Body of pancreas (tissue), 4 donors: ENCODE data around the gene ING4. TPM values are rescaled to one million over a fixed set of nuclear protein-coding genes. Genes with fewer than 3 reads are reported as not detected.
A peak's percentile ranks its signal among the peaks of the same experiment; 100 is the strongest.

Source experiments
- ATAC-seq: fragments of 150-250 bp; one replicate; pipeline ENCODE4 v1.9.1; 2016
- DNase-seq, 4 donors: peaks; one replicate each; pipeline ENCODE4 v3.0.0-alpha.2; 2019
- H3K27ac ChIP-seq, 4 donors: fragments of 200-600 bp; sonication (generic); 1 replicate in 3 of 4; 2 replicates in 1 of 4; pipeline versions ENCODE4 v1.5.1 to v1.6.1; 2016 to 2019; ENCODE audit warnings: mild to moderate bottlenecking in 1 of 4, mixed read lengths in 1 of 4, moderate library complexity in 1 of 4
- H3K27me3 ChIP-seq, 2 donors: fragments of 200-600 bp; sonication (generic); one replicate each; pipeline ENCODE4 v1.6.0; 2016; ENCODE audit warnings: mild to moderate bottlenecking in 1 of 2
- H3K36me3 ChIP-seq, 2 donors: fragments of 200-600 bp; sonication (generic); replicated peaks in 1 of 2; 2 replicates each; pipeline ENCODE4 v1.5.1; 2016; ENCODE audit warnings: low read depth in 2 of 2; ENCODE audit not compliant: insufficient read depth in 1 of 2
- H3K4me1 ChIP-seq: fragments of 200-600 bp; sonication (generic); one replicate; pipeline ENCODE4 v1.6.0; 2016
- H3K4me3 ChIP-seq, 2 donors: fragments of 200-600 bp; sonication (generic); 1 replicate in 1 of 2; 2 replicates in 1 of 2; pipeline ENCODE4 v1.5.1; 2016 to 2019
- H3K9me3 ChIP-seq, 3 donors: fragments of 200-600 bp; sonication (generic); 1 replicate in 2 of 3; 2 replicates in 1 of 3; pipeline ENCODE4 v1.5.1; 2016
- POLR2A ChIP-seq, 3 donors: fragments of 450-650 bp; IDR thresholded peaks; one replicate each; pipeline ENCODE4 v1.6.1; 2016; ENCODE audit warnings: antibody characterized with exemption in 3 of 3, mild to moderate bottlenecking in 2 of 3
- WGBS, 2 donors: methylation state at CpG; one replicate each; pipeline ENCODE4 v1.1.5; 2017; 5-methylcytosine and 5-hydroxymethylcytosine counted together
- intact Hi-C: fragments of 100-400 bp; cut with DNase I; formaldehyde crosslinking; loops from one replicate; pipeline ENCODE4 v1.15.1; 2023
- total RNA-seq, 2 donors: library from RNA; depleted of rRNA; stranded (reverse); fragments of >200 nt; gene quantifications; one replicate each; pipeline ENCODE4 v1.1.0, GENCODE V29; 2016
- TF ChIP-seq, protein P1 (sequence below), 7 experiments: fragments of 450-650 bp in 4 of 7; fragments of 200-600 bp in 3 of 7; sonication (generic) in 3 of 7; IDR thresholded peaks; one replicate each; pipeline ENCODE4 v1.5.1; 2016 to 2019; ENCODE audit warnings: antibody characterized with exemption in 7 of 7

The ING4 gene
- total RNA-seq, 2 donors from 2014 or later = 23.3 to 39.9 TPM

GRCh38 chr12:6644903-6645302 lies 18.0 kb downstream of the ING4 start:
- peaks cover 10% of the 10 kb centered on the region for H3K4me1 ChIP-seq
- TF ChIP-seq, protein P1, sequence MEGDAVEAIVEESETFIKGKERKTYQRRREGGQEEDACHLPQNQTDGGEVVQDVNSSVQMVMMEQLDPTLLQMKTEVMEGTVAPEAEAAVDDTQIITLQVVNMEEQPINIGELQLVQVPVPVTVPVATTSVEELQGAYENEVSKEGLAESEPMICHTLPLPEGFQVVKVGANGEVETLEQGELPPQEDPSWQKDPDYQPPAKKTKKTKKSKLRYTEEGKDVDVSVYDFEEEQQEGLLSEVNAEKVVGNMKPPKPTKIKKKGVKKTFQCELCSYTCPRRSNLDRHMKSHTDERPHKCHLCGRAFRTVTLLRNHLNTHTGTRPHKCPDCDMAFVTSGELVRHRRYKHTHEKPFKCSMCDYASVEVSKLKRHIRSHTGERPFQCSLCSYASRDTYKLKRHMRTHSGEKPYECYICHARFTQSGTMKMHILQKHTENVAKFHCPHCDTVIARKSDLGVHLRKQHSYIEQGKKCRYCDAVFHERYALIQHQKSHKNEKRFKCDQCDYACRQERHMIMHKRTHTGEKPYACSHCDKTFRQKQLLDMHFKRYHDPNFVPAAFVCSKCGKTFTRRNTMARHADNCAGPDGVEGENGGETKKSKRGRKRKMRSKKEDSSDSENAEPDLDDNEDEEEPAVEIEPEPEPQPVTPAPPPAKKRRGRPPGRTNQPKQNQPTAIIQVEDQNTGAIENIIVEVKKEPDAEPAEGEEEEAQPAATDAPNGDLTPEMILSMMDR (IDR thresholded peaks at IDR 0.05) = no peak
- no peak for TF ChIP-seq POLR2A (IDR thresholded peaks at IDR 0.05)
- ATAC-seq (no peak), DNase-seq (peak in 1 of 4 donors; percentile 25)
- H3K36me3 ChIP-seq = no peaks in the 10 kb centered on the region
- WGBS, 2 donors = 34 to 37% methylated on average over 5 of the region's 5 CpGs
- H3K4me3 ChIP-seq = no peak overlapping the region
- H3K9me3 ChIP-seq = no peaks in the 10 kb centered on the region
- intact Hi-C loops = no loop called here
- H3K27ac ChIP-seq = peak overlapping the region in 1 of 4 donors; percentile 57
- no peaks in the 10 kb centered on the region for H3K27me3 ChIP-seq

DNA sequence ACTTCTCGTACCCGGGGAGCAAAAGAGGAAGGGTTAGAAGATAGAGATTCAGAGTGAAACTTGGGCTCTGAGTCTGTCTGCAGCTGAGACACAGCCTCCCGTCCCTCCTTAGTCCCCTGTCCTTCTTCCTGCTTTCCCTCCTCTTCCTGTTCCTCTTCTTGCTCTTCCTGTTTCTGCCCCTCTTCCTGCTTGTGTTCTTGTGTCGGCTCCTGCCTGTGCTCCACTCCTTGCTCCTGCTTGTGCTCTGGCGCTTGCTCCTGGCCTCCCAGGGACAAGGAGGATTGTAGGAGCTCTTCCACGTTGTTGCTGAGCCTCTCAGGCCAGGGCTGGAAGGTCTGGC lies 18.7 kb downstream of the ING4 start:
- Histone ChIP-seq H3K27ac (peak overlapping the region in 1 of 4 donors; percentile 57), H3K27me3 (no peaks in the 10 kb centered on the region), H3K36me3 (no peaks in the 10 kb centered on the region), H3K4me3 (no peak overlapping the region), H3K4me1 (peaks cover 10% of the 10 kb centered on the region), H3K9me3 (no peaks in the 10 kb centered on the region)
- WGBS, 2 donors = 55 to 60% methylated on average over 6 of the region's 6 CpGs
- peak in 1 of 4 donors; percentile 42 for DNase-seq
- no peak for ATAC-seq
- intact Hi-C loops = no loop called here
- TF ChIP-seq, protein P1 (IDR thresholded peaks at IDR 0.05) = no peak
- TF ChIP-seq POLR2A (IDR thresholded peaks at IDR 0.05) = no peak

DNA sequence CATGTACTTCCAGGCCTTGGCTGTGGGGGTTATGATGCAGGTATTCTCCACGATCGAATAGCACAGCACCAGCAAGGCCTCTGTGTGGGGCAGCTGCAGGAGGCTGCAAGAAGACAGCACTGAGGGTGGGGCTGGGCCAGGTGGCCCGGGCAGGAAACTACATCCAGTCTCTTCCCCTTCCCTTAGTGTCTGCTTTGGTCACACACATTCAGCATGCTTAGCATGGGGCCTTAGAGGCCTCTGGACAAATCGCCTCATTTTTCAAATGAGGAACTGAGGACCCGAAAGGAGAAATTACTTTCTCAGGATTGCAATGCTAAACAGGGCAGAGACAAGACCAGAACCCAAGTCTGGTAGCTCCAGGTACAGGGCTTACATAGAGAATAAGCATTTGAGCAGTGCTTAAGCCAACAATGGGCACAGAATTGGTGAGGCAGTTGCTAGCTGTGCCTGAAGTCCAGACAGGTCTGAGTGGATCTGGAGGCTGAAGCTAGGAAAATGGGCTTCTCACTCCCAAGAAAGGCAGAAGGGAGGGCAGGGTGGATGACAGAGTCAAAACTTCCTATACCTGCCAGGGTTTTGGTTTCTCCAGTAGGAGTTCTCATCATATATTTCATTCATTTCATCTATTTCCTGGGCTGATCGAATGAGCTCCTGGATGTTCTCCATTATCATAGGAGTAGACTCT lies 19.2 kb downstream of the ING4 start:
- DNase-seq = peak in 1 of 4 donors; percentile 48

GRCh38 chr12:6641131-6641530 lies 21.8 kb downstream of the ING4 start:
- intact Hi-C loops = no loop called here
- 52 to 58% methylated on average over 4 of the region's 4 CpGs for WGBS, 2 donors

More for the DNA sequence above, 19.2 kb downstream of the ING4 start:
- 78 to 85% methylated on average over 6 of the region's 6 CpGs for WGBS, 2 donors
- Histone ChIP-seq H3K4me1 (peaks cover 10% of the 10 kb centered on the region), H3K4me3 (no peak overlapping the region), H3K36me3 (no peaks in the 10 kb centered on the region), H3K27me3 (no peaks in the 10 kb centered on the region), H3K27ac (peak overlapping the region in 2 of 4 donors; percentile 12 to 47), H3K9me3 (no peaks in the 10 kb centered on the region)
- intact Hi-C loops = no loop called here
- no peak for ATAC-seq
- TF ChIP-seq, protein P1 (IDR thresholded peaks at IDR 0.05) = no peak
- no peak for TF ChIP-seq POLR2A (IDR thresholded peaks at IDR 0.05)

More at GRCh38 chr12:6641131-6641530, 21.8 kb downstream of the ING4 start:
- H3K27ac ChIP-seq = no peak overlapping the region
- H3K27me3 ChIP-seq = no peaks in the 10 kb centered on the region
- DNase-seq (no peak), ATAC-seq (no peak)
- no peaks in the 10 kb centered on the region for H3K36me3 ChIP-seq
- TF ChIP-seq, protein P1 (IDR thresholded peaks at IDR 0.05) = no peak
- no peak for TF ChIP-seq POLR2A (IDR thresholded peaks at IDR 0.05)
- H3K4me3 ChIP-seq = no peak overlapping the region
- H3K4me1 ChIP-seq = no peaks in the 10 kb centered on the region
- H3K9me3 ChIP-seq = no peaks in the 10 kb centered on the region
